Epithelial cell of esophagus (primary cell): ENCODE measurements around the gene NMT2.

Source experiments
- DNase-seq: peaks from one replicate; pipeline ENCODE4 v3.0.0; 2010; ENCODE audit warnings: low read depth
- H3K4me3 ChIP-seq: 2 replicates; pipeline ENCODE4 v1.5.1; 2011; ENCODE audit warnings: mild to moderate bottlenecking, low read length, control low read depth
- CTCF ChIP-seq: IDR thresholded peaks from 2 replicates; pipeline ENCODE4 v1.5.1; 2011; ENCODE audit warnings: low read depth, mild to moderate bottlenecking, low read length, control low read depth, inconsistent platforms; ENCODE audit not compliant: insufficient read depth; ENCODE audit errors: missing control alignments

Gene NMT2

GRCh38 chr10:15059914-15060313 is 108.6 kb downstream of the NMT2 start:
- no peak for TF ChIP-seq CTCF
- DNase-seq = no peak
- H3K4me3 ChIP-seq = no peak overlapping the region

GRCh38 chr10:15058689-15059088 is 109.8 kb downstream of the NMT2 start:
- no peak for DNase-seq
- TF ChIP-seq CTCF = no peak

More at GRCh38 chr10:15058689-15059088, 109.8 kb downstream of the NMT2 start:
- H3K4me3 ChIP-seq = no peak overlapping the region
